Measurements from ENCODE around the gene TGFB1I1.

TGFB1I1 gene

GRCh38 chr16:31471875-31472708 is at the start of gene TGFB1I1:
TGFB1I1 (plus strand) TSS chr16:31472152; CDS start chr16:31472189, 37 bp downstream.
- peak; percentile 45 for DNase-seq (ENCODE audit: low spot score)
- ChIA-PET CTCF (interaction anchor here (0.5 to 1.1 kb wide), 2 partner anchors 11 to 519 kb away, joined by 4 to 6 read pairs; no protein-coding TSS in a partner anchor), POLR2A (ENCODE audit: low non-redundant PET) (no interaction called here)
- no peak for TF ChIP-seq CTCF (conservative IDR thresholded peaks at IDR 0.05; ENCODE audit: low read depth)
- peak within 1 kb of the TSS; percentile 97 for H3K27ac ChIP-seq

GRCh38 chr16:31423241-31423640 is 48.7 kb upstream of the TGFB1I1 start:
- DNase-seq (ENCODE audit: low spot score): no peak
- H3K27ac ChIP-seq: no peak overlapping the region
- ChIA-PET POLR2A (ENCODE audit: low non-redundant PET) (no interaction called here), CTCF (no interaction called here)
- TF ChIP-seq CTCF (conservative IDR thresholded peaks at IDR 0.05; ENCODE audit: low read depth): no peak

GRCh38 chr16:31423801-31424200 is 48.2 kb upstream of the TGFB1I1 start:
- TF ChIP-seq CTCF (conservative IDR thresholded peaks at IDR 0.05; ENCODE audit: low read depth): no peak
- POLR2A ChIA-PET (ENCODE audit: low non-redundant PET): no interaction called here
- no peak for DNase-seq (ENCODE audit: low spot score)
- H3K27ac ChIP-seq: no peak overlapping the region
- CTCF ChIA-PET: interaction anchor here (0.6 kb wide), 1 partner anchor 69 kb away, joined by 4 read pairs; no protein-coding TSS in a partner anchor

GRCh38 chr16:31427441-31428278 is 44.3 kb upstream of the TGFB1I1 start:
- H3K27ac ChIP-seq: no peak overlapping the region
- ChIA-PET CTCF (interaction anchor here (0.5 to 1.1 kb wide), 4 partner anchors 15 to 450 kb away, joined by 3 to 5 read pairs (median 3); partner anchors contain the start of gene ZNF843), POLR2A (ENCODE audit: low non-redundant PET) (no interaction called here)
- peak; percentile 88 for DNase-seq (ENCODE audit: low spot score)
- TF ChIP-seq CTCF (conservative IDR thresholded peaks at IDR 0.05; ENCODE audit: low read depth): no peak

- H3K27ac ChIP-seq: no peak within 1 kb of the TSS
- TF ChIP-seq CTCF (conservative IDR thresholded peaks at IDR 0.05; ENCODE audit: low read depth): no peak
- DNase-seq (ENCODE audit: low spot score): no peak
- ChIA-PET CTCF (interaction anchor here (0.6 to 1.1 kb wide), 4 partner anchors 14 to 450 kb away, joined by 3 to 5 read pairs (median 4); partner anchors contain the start of gene ZNF843), POLR2A (ENCODE audit: low non-redundant PET) (interaction anchor here (1.0 kb wide), 1 partner anchor 30 kb away, joined by 4 read pairs; no protein-coding TSS in a partner anchor)
Measured at GRCh38 chr16:31428279-31428597, 43.7 kb upstream of the TGFB1I1 start, which contains the start of gene COX6A2. COX6A2 (minus strand) TSS chr16:31428360; CDS start chr16:31428325, 35 bp downstream.
